Measurements from ENCODE around the gene CASQ1.

- TF ChIP-seq HDGF (IDR thresholded peaks at IDR 0.05; ENCODE audit: borderline replicate concordance), result no peak
- TF ChIP-seq SP1 (IDR thresholded peaks at IDR 0.05), result no peak
- TF ChIP-seq BHLHE40 (IDR thresholded peaks at IDR 0.05; ENCODE audit: borderline replicate concordance), result no peak
- no peak for TF ChIP-seq ELF4 (IDR thresholded peaks at IDR 0.05)
- TF ChIP-seq FOXM1 (IDR thresholded peaks at IDR 0.05; ENCODE audit: borderline replicate concordance), result no peak
- TF ChIP-seq TARDBP (IDR thresholded peaks at IDR 0.05), result no peak
- TF ChIP-seq NFRKB (IDR thresholded peaks at IDR 0.05), result no peak
- TF ChIP-seq CTBP1 (IDR thresholded peaks at IDR 0.05; ENCODE audit: borderline replicate concordance), result no peak
Observed at GRCh38 chr1:160171354-160171753, 19.0 kb upstream of the CASQ1 start.

Measured in HEK293T (cell line).